ENCODE measurements around the gene GNAQ. TPM values are rescaled to one million over a fixed set of nuclear protein-coding genes. Genes with fewer than 3 reads are reported as not detected.
"Not testable (repeated sequence)": the region's sequence is repeated elsewhere in the genome, so short reads cannot be mapped to it uniquely, and the experiment has no call there.

GNAQ gene
- total and polyA plus RNA-seq, 2 donors: 42.2 to 78.5 TPM

- no peak for DNase-seq (ENCODE audit: extremely low spot score)
- no peak overlapping the region for H3K4me3 ChIP-seq (ENCODE audit: low read depth, low read length)
- H3K27ac ChIP-seq (ENCODE audit: low read depth): no peak overlapping the region
- WGBS: 66% methylated on average over 6 of the region's 6 CpGs
- no peaks in the 10 kb centered on the region for H3K4me1 ChIP-seq (ENCODE audit: insufficient read depth)
- H3K36me3 ChIP-seq (ENCODE audit: insufficient read depth): no peaks in the 10 kb centered on the region
These were observed 324.1 kb downstream of the GNAQ start for GRCh38 chr9:77707383-77708063.

GRCh38 chr9:77705636-77706035, 326.0 kb downstream of the GNAQ start:
- H3K4me1 ChIP-seq (ENCODE audit: insufficient read depth): no peaks in the 10 kb centered on the region
- H3K27ac ChIP-seq (ENCODE audit: low read depth): no peak overlapping the region
- DNase-seq (ENCODE audit: extremely low spot score): no peak
- H3K36me3 ChIP-seq (ENCODE audit: insufficient read depth): no peaks in the 10 kb centered on the region
- H3K4me3 ChIP-seq (ENCODE audit: low read depth, low read length): no peak overlapping the region

DNA sequence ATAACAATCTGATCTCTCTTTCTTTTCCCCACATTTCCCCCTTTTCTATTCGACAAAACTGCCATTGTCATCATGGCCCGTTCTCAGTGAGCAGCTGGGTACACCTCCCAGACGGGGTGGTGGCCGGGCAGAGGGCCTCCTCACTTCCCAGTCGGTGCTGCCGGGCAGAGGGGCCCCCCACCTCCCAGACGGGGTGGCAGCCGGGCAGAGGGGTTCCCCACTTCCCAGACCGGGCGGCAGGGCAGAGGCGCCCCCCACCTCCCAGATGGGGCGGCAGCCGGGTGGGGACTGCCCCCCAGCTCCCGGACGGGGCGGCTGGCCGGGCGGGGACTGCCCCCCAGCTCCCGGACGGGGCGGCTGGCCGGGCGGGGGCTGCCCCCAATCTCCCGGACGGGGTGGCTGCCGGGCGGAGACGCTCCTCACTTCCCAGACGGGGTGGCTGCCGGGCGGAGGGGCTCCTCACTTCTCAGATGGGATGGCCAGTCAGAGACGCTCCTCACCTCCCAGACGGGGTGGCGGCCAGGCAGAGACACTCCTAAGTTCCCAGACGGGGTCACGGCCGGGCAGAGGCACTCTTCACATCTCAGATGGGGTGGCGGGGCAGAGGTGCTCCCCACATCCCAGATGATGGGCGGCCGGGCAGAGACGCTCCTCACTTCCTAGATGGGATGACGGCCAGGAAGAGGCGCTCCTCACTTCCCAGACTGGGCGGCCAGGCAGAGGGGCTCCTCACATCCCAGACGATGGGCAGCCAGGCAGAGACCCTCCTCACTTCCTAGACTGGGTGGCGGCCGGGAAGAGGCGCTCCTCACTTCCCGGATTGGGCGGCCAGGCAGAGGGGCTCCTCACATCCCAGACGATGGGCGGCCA, 328.9 kb downstream of the GNAQ start:
- not testable (repeated sequence) for H3K36me3 ChIP-seq (ENCODE audit: insufficient read depth); H3K4me1 ChIP-seq (ENCODE audit: insufficient read depth); DNase-seq (ENCODE audit: extremely low spot score); H3K4me3 ChIP-seq (ENCODE audit: low read depth, low read length); H3K27ac ChIP-seq (ENCODE audit: low read depth)
- WGBS: 97% methylated on average over 52 of the region's 52 CpGs

DNA sequence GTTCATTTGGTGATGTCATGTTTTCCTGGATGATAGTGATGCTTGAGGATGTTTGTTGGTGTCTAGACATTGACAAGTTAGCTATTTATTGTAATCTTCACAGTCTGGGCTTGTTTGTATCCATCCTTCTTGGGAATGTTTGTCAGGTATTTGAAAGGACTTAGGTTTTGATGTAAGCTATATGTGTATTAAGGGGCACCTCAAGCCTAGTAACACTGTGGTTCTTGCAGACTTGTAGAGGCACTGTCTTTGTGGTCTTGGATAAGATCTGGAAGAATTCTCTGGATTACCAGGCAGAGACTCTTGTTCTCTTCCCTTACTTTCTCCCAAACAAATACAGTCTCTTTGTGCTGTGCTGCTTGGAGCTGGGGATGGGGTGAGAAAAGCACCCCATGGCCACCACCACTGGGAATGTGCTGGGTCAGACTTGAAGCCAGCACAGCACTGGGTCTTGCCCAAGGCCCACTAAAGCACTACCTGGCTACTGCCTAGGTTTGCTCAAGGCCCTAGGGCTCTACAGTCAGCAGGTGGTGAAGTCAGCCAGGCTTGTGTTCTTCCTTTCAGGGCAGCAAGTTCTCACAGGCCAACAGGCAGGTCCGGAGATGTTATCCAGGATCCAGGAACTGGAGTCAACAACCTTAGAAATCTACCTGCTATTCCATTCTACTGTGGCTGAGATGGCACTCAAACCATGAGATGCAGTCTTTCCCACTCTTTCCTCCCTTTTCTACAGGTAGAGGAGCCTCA, 334.2 kb downstream of the GNAQ start:
- Histone ChIP-seq H3K4me1 (ENCODE audit: insufficient read depth) (no peaks in the 10 kb centered on the region), H3K4me3 (ENCODE audit: low read depth, low read length) (no peak overlapping the region), H3K27ac (ENCODE audit: low read depth) (no peak overlapping the region), H3K36me3 (ENCODE audit: insufficient read depth) (no peaks in the 10 kb centered on the region)
- 86% methylated on average over 1 of the region's 1 CpG for WGBS
- DNase-seq (ENCODE audit: extremely low spot score): no peak

DNA sequence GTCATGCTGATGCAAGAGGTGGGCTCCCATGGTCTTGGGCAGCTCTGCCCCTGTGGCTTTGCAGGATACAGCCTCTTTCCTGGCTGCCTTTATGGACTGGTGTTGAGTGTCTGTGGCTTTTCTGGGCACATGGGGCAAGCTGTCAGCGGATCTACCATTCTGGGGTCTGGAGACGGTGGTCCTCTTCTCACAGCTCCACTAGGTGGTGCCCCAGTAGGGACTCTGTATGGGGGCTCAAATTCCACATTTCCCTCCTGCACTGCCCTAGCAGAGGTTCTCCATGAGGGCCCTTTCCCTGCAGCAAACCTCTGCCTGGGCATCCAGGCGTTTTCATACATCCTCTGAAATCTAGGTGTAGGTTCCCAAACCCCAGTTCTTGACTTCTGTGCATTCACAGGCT, 340.9 kb downstream of the GNAQ start:
- not testable (repeated sequence) for H3K27ac ChIP-seq (ENCODE audit: low read depth); H3K4me1 ChIP-seq (ENCODE audit: insufficient read depth); DNase-seq (ENCODE audit: extremely low spot score); H3K4me3 ChIP-seq (ENCODE audit: low read depth, low read length); H3K36me3 ChIP-seq (ENCODE audit: insufficient read depth)
- WGBS: 94% methylated on average over 3 of the region's 3 CpGs

DNA sequence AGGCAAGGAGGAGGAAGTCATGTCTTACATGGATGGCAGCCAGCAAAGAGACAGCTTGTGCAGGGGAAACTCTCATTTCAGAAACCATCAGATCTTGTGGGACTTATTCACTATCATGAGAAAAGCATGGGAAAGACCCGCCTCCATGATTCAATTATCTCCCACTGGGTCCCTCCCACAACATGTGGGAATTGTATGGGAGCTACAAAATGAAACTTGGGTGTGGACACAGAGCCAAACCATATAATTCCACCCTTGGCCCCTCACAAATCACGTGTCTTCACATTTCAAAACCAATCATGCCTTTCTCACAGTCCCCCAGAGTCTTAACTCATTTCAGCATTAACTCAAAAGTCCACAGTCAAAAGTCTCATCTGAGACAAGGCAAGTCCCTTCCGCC, 341.5 kb downstream of the GNAQ start:
- WGBS: 75% methylated on average over 3 of the region's 3 CpGs
- H3K27ac ChIP-seq (ENCODE audit: low read depth); H3K4me1 ChIP-seq (ENCODE audit: insufficient read depth); DNase-seq (ENCODE audit: extremely low spot score); H3K4me3 ChIP-seq (ENCODE audit: low read depth, low read length); H3K36me3 ChIP-seq (ENCODE audit: insufficient read depth): not testable (repeated sequence)

DNA sequence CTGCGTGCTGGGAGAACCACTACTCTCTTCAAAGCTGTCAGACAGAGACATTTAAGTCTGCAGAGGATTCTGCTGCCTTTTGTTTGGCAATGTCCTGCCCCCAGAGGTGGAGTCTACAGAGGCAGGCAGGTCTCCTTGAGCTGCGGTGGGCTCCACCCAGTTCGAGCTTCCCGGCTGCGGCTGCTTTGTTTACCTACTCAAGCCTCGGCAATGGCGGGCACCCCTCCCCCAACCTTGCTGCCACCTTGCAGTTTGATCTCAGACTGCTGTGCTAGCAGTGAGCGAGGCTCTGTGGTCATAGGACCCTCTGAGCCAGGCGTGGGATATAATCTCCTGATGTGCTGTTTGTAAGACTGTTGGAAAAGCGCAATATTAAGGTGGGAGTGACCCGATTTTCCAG, 343.9 kb downstream of the GNAQ start:
- 94% methylated on average over 11 of the region's 11 CpGs for WGBS
- H3K27ac ChIP-seq (ENCODE audit: low read depth); H3K36me3 ChIP-seq (ENCODE audit: insufficient read depth); H3K4me3 ChIP-seq (ENCODE audit: low read depth, low read length); H3K4me1 ChIP-seq (ENCODE audit: insufficient read depth); DNase-seq (ENCODE audit: extremely low spot score): not testable (repeated sequence)

DNA sequence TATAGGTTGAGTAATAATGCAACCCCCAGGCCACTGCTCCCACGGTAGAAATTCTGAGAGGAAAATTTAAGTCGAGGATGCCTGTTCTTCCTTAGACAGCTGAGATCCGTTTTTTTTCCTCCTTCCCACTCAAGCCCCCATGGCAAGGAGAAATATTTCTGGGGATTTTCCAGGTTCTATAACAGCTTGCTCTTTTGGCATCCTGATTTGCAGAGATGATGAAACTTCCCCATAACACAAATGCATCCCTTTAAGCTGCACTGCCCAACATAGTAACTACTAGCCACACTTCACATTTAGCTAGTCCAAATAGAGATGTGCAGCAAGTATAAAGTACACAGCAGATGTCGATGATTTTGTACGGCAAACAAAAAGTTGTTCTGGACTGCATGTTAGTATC, 351.0 kb downstream of the GNAQ start:
- Histone ChIP-seq H3K27ac (ENCODE audit: low read depth) (no peak overlapping the region), H3K4me1 (ENCODE audit: insufficient read depth) (no peaks in the 10 kb centered on the region), H3K36me3 (ENCODE audit: insufficient read depth) (no peaks in the 10 kb centered on the region), H3K4me3 (ENCODE audit: low read depth, low read length) (no peak overlapping the region)
- 71% methylated on average over 5 of the region's 5 CpGs for WGBS
- no peak for DNase-seq (ENCODE audit: extremely low spot score)

DNA sequence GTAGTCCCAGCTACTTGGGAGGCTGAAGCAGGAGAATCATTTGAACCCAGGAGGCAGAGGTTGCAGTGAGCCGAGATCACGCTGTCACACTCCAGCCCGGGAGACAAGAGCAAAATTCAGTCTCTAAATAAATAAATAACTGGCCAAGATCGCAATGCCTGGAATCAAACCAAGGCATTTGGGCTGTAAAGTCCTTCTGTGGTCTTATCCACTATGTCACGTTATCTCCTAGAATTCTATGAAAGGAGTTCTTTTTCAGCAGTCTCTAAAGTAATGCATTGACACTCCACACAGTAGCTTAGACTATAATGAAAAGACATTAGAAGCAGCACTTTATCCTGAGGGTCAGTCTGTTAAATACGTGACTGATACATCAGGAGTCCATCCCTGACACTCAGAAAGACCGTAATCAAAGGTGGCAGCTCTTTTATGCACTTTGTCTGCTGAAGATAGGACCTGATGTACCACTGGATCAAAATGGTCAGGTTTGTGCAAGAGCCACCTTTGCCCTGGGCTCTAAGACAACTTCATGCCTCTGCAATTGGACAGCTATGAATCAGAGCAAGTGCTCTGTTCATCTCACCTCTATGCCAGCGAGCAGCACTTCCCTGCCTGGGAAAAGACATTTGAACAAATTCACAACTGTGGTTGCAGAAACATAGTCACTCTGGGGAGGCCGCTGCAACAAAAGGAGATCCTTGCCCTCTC, 351.8 kb downstream of the GNAQ start:
- DNase-seq (ENCODE audit: extremely low spot score): no peak
- 63% methylated on average over 9 of the region's 9 CpGs for WGBS
- no peak overlapping the region for H3K4me3 ChIP-seq (ENCODE audit: low read depth, low read length)
- H3K27ac ChIP-seq (ENCODE audit: low read depth): no peak overlapping the region
- H3K36me3 ChIP-seq (ENCODE audit: insufficient read depth): no peaks in the 10 kb centered on the region
- no peaks in the 10 kb centered on the region for H3K4me1 ChIP-seq (ENCODE audit: insufficient read depth)

DNA sequence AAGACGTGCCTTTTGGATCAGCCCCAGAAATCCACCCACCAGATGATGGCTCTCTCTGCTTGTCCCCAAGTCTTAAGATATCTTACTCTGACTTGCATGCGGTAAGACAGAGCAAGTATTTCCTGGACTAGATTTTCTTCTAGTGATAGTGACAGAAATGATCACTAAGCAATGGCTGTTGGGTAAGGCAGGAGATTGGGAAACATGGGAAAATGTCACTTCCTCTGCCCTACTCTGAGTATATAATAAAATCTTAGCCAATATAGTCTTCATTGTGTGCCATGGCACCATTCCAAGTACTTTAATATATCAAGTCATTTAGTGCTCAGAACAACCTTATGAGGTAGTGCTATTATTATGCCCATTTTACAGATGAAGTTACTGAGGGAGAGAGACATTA, 352.5 kb downstream of the GNAQ start:
- Histone ChIP-seq H3K4me1 (ENCODE audit: insufficient read depth) (no peaks in the 10 kb centered on the region), H3K27ac (ENCODE audit: low read depth) (no peak overlapping the region), H3K4me3 (ENCODE audit: low read depth, low read length) (no peak overlapping the region), H3K36me3 (ENCODE audit: insufficient read depth) (no peaks in the 10 kb centered on the region)
- WGBS: 65% methylated on average over 2 of the region's 2 CpGs
- DNase-seq (ENCODE audit: extremely low spot score): no peak

- no peak overlapping the region for H3K4me3 ChIP-seq (ENCODE audit: low read depth, low read length)
- no peaks in the 10 kb centered on the region for H3K4me1 ChIP-seq (ENCODE audit: insufficient read depth)
- WGBS: 53% methylated on average over 7 of the region's 7 CpGs
- no peak overlapping the region for H3K27ac ChIP-seq (ENCODE audit: low read depth)
- H3K36me3 ChIP-seq (ENCODE audit: insufficient read depth): no peaks in the 10 kb centered on the region
- no peak for DNase-seq (ENCODE audit: extremely low spot score)
These were observed 353.6 kb downstream of the GNAQ start for GRCh38 chr9:77677957-77678535.

DNA sequence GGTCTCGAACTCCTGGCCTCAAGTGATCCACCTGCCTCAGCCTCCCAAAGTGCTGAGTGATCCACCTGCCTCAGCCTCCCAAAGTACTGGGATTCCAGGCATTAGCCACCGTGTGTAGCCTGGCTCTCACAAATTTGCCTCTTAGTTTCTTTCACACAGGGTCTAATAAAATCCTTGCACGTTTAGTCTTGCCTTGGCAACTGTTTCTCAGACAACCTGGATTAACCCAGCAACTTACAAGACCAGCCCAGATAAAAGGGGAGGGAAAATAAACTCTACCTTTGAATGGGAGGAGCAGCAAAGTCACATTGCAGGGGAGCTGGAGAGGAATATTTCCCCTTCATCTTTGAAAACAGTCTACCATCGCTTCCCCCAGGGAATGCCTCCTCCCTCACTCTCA, 354.2 kb downstream of the GNAQ start:
- no peak overlapping the region for H3K4me3 ChIP-seq (ENCODE audit: low read depth, low read length)
- no peaks in the 10 kb centered on the region for H3K4me1 ChIP-seq (ENCODE audit: insufficient read depth)
- no peak overlapping the region for H3K27ac ChIP-seq (ENCODE audit: low read depth)
- H3K36me3 ChIP-seq (ENCODE audit: insufficient read depth): no peaks in the 10 kb centered on the region
- 69% methylated on average over 4 of the region's 4 CpGs for WGBS
- DNase-seq (ENCODE audit: extremely low spot score): no peak
